Neural crest cell (in vitro differentiated cells): ENCODE results near the gene ABTB2. TPM values are rescaled to one million over a fixed set of nuclear protein-coding genes. Genes with fewer than 3 reads are reported as not detected.

Experiments
- DNase-seq: peaks from one replicate; pipeline ENCODE4 v3.0.0; 2021; ENCODE audit warnings: low read depth, mixed read lengths, low spot score
- H3K27ac Mint-ChIP-seq: one replicate; pipeline ENCODE4 v1.8.0; 2021; ENCODE audit warnings: mild to moderate bottlenecking, mixed read lengths; ENCODE audit not compliant: unreplicated experiment
- H3K27me3 Mint-ChIP-seq: 2 replicates; pipeline ENCODE4 v1.8.0; 2021; ENCODE audit warnings: low read depth, mild to moderate bottlenecking, mixed read lengths
- H3K36me3 Mint-ChIP-seq: 2 replicates; pipeline ENCODE4 v1.8.0; 2021; ENCODE audit warnings: low read depth, mild to moderate bottlenecking, mixed read lengths
- H3K4me1 Mint-ChIP-seq: 2 replicates; pipeline ENCODE4 v1.8.0; 2021; ENCODE audit warnings: mixed read lengths
- H3K4me3 Mint-ChIP-seq: one replicate; pipeline ENCODE4 v1.8.0; 2021; ENCODE audit warnings: mild to moderate bottlenecking, mixed read lengths
- H3K9me3 Mint-ChIP-seq: 2 replicates; pipeline ENCODE4 v1.8.0; 2021; ENCODE audit warnings: mixed read lengths
- CTCF ChIP-seq: fragments of 200-600 bp; sonication (generic); conservative IDR thresholded peaks from 2 replicates; pipeline ENCODE4 v1.5.0; 2021; ENCODE audit warnings: antibody characterized with exemption, mild to moderate bottlenecking
- total RNA-seq: library from RNA; stranded (reverse); gene quantifications from 2 replicates; pipeline ENCODE4 v1.2.1, GENCODE V29; 2021

ABTB2 gene
- total RNA-seq, 1 donor from 2014 or later: 3.0 TPM

GRCh38 chr11:34192481-34193401 lies 165.1 kb downstream of the ABTB2 start:
- no peaks in the 10 kb centered on the region for H3K9me3 Mint-ChIP-seq
- DNase-seq: no peak
- H3K36me3 Mint-ChIP-seq: no peaks in the 10 kb centered on the region
- H3K27ac Mint-ChIP-seq: peak overlapping the region; percentile 70
- no peak overlapping the region for H3K4me3 Mint-ChIP-seq
- no peaks in the 10 kb centered on the region for H3K27me3 Mint-ChIP-seq
- no peak for TF ChIP-seq CTCF
- H3K4me1 Mint-ChIP-seq: peaks cover 46% of the 10 kb centered on the region

- Mint-ChIP-seq H3K4me1 (peaks cover 57% of the 10 kb centered on the region), H3K36me3 (no peaks in the 10 kb centered on the region), H3K27ac (no peak overlapping the region), H3K27me3 (no peaks in the 10 kb centered on the region), H3K9me3 (no peaks in the 10 kb centered on the region), H3K4me3 (no peak overlapping the region)
- DNase-seq: no peak
- TF ChIP-seq CTCF: no peak
Observed at GRCh38 chr11:34191578-34191977, 166.2 kb downstream of the ABTB2 start.

DNA sequence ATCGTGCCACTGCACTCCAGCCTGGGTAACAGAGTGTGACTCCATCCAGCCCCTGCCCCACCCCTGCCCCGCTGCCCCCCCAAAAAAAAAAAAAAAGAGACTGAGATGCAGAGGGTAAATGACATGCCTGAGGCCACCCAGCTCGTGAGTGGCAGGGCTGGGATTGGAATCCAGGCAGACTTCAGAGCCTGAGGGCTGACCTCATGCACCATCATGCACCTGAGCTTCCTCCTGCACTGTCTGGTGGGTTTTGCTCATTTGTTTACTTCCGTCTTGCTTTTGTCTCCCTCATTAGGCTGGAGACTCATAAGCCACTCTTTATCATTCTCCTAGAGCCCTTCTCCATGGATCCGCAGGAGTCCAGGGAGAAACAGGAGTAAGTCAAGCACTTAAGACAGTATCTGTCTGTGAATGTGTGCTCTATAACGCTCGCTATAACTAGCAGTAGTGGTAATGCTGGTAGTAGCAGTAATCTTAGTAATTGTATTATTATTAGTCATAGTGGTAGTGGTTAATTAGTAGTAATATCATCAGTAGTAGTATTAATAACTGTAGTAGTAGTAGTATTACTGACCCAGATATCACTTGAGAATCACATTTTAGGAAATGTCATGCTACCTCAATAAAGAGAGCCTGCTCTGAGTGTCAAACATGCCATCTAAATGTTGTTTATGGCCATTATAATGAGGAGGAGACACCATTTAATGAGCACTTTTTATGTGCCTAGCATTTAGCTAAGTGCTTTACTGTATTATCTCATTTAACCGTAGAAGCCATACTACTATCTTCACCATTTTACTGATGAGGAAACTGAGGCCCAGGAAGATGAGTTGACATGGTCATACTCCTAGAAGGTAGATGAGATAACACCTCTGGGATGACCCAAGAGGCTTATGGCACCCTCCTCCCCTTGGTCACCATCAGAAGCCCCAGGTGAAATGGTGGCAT lies 167.3 kb downstream of the ABTB2 start:
- no peaks in the 10 kb centered on the region for H3K27me3 Mint-ChIP-seq
- H3K4me3 Mint-ChIP-seq: no peak overlapping the region
- peaks cover 69% of the 10 kb centered on the region for H3K4me1 Mint-ChIP-seq
- H3K36me3 Mint-ChIP-seq: no peaks in the 10 kb centered on the region
- no peak for DNase-seq
- TF ChIP-seq CTCF: no peak
- no peaks in the 10 kb centered on the region for H3K9me3 Mint-ChIP-seq
- H3K27ac Mint-ChIP-seq: no peak overlapping the region

- no peak overlapping the region for H3K27ac Mint-ChIP-seq
- no peaks in the 10 kb centered on the region for H3K27me3 Mint-ChIP-seq
- TF ChIP-seq CTCF: no peak
- no peak for DNase-seq
- H3K9me3 Mint-ChIP-seq: no peaks in the 10 kb centered on the region
- H3K36me3 Mint-ChIP-seq: no peaks in the 10 kb centered on the region
- H3K4me3 Mint-ChIP-seq: no peak overlapping the region
- peaks cover 75% of the 10 kb centered on the region for H3K4me1 Mint-ChIP-seq
Observed at GRCh38 chr11:34189191-34189590, 168.6 kb downstream of the ABTB2 start.

- no peak for DNase-seq
- no peak overlapping the region for H3K4me3 Mint-ChIP-seq
- no peaks in the 10 kb centered on the region for H3K36me3 Mint-ChIP-seq
Observed at GRCh38 chr11:34188181-34188580, 169.6 kb downstream of the ABTB2 start.

More at GRCh38 chr11:34188181-34188580, 169.6 kb downstream of the ABTB2 start:
- Mint-ChIP-seq H3K4me1 (peaks cover 65% of the 10 kb centered on the region), H3K9me3 (no peaks in the 10 kb centered on the region), H3K27me3 (no peaks in the 10 kb centered on the region), H3K27ac (peak overlapping the region; percentile 1)
- no peak for TF ChIP-seq CTCF
